Measurements from ENCODE around the gene TMC8. TPM values are rescaled to one million over a fixed set of nuclear protein-coding genes. Genes with fewer than 3 reads are reported as not detected.

Gene TMC8
- total and polyA plus RNA-seq, 2 donors (not counting 1 experiment from before 2014, with no cell fraction given): 0.02 TPM; not detected in 1

Other genes with a start within 250 kb of the TMC8 start
- gene TNRC6C, start 172.1 kb upstream of the TMC8 start, total RNA-seq: 3.1 and 4.6 TPM in 2 replicates
- 2.1 and 3.9 TPM in 2 replicates for gene TNRC6C, start 172.1 kb upstream of the TMC8 start, polyA plus RNA-seq
- gene TMC6, start 2.0 kb upstream of the TMC8 start, total RNA-seq: 0.17 and 0.26 TPM in 2 replicates
- gene TMC6, start 2.0 kb upstream of the TMC8 start, polyA plus RNA-seq: 1.3 TPM in 1 of 2 replicates, not detected in the other
- not detected in 2 replicates for gene C17orf99, start 15.6 kb downstream of the TMC8 start, total RNA-seq
- gene C17orf99, start 15.6 kb downstream of the TMC8 start, polyA plus RNA-seq: not detected in 2 replicates
- 9.5 and 15.5 TPM in 2 replicates for gene SYNGR2, start 37.8 kb downstream of the TMC8 start, total RNA-seq
- 23.8 and 25.0 TPM in 2 replicates for gene SYNGR2, start 37.8 kb downstream of the TMC8 start, polyA plus RNA-seq
- 7.7 and 69.2 TPM in 2 replicates for gene TK1, start 56.3 kb downstream of the TMC8 start, total RNA-seq
- 40.6 and 138 TPM in 2 replicates for gene TK1, start 56.3 kb downstream of the TMC8 start, polyA plus RNA-seq
- gene AFMID, start 56.6 kb downstream of the TMC8 start, total RNA-seq: 24.1 and 29.2 TPM in 2 replicates
- 20.9 and 28.1 TPM in 2 replicates for gene AFMID, start 56.6 kb downstream of the TMC8 start, polyA plus RNA-seq
- gene BIRC5, start 83.5 kb downstream of the TMC8 start, total RNA-seq: 3.6 and 28.6 TPM in 2 replicates
- gene BIRC5, start 83.5 kb downstream of the TMC8 start, polyA plus RNA-seq: 11.1 and 55.0 TPM in 2 replicates
- gene TMEM235, start 100.9 kb downstream of the TMC8 start, total RNA-seq: not detected in 2 replicates
- not detected in 2 replicates for gene TMEM235, start 100.9 kb downstream of the TMC8 start, polyA plus RNA-seq
- 163 and 185 TPM in 2 replicates for gene SOCS3, start 229.3 kb downstream of the TMC8 start, total RNA-seq
- gene SOCS3, start 229.3 kb downstream of the TMC8 start, polyA plus RNA-seq: 52.6 and 87.8 TPM in 2 replicates
- gene PGS1, start 247.9 kb downstream of the TMC8 start, total RNA-seq: 29.8 and 34.5 TPM in 2 replicates
- 21.7 and 22.4 TPM in 2 replicates for gene PGS1, start 247.9 kb downstream of the TMC8 start, polyA plus RNA-seq

All from fibroblast of lung (primary cell).